ENCODE measurements around the gene WDR75.
A peak's percentile ranks its signal among the peaks of the same experiment; 100 is the strongest.
"Not testable (repeated sequence)": the region's sequence is repeated elsewhere in the genome, so short reads cannot be mapped to it uniquely, and the experiment has no call there.

The WDR75 gene

GRCh38 chr2:189441709-189442074, 418 bp downstream of the WDR75 start:
- no peak for DNase-seq (ENCODE audit: low spot score)

DNA sequence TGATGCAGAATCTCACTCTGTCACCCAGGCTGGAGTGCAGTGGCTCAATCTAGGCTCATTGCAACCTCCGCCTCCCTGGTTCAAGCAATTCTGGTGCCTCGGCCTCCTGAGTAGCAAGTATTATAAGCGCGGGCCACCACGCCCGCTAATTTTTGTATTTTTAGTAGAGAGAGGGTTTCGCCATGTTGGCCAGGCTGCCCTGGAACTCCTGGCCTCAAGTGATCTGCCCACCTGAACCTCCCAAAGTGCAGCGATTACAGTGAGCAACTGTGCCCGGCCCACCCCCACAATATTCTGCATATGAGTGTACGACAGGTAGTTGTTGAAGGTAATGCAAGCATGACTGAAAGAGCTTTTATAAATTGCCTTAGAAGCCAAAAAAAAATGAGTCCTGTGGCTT, 1.2 kb downstream of the WDR75 start:
- DNase-seq (ENCODE audit: low spot score), result no peak

DNA sequence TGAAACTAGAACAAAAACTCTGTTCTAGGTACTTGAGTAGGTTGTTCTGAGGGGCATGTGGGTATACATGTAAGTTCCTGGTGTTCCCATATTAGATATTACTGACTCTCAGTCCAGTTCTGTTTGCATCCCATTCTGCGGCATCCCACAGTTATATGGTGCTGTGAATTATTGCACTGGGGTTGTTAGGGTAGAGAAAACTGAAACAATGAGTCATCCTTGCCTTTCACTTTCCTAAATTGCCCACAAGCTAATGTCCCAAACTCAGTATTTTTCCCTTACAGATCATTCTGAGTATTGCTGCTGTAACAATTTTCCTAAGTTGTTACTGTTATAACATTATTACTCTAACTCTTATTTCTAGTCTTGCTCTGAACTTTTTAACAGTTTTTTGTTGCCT, 3.0 kb downstream of the WDR75 start:
- peak; percentile 8 for DNase-seq (ENCODE audit: low spot score)

- DNase-seq (ENCODE audit: low spot score), result no peak
Observed at GRCh38 chr2:189446780-189447179, 5.5 kb downstream of the WDR75 start.

DNA sequence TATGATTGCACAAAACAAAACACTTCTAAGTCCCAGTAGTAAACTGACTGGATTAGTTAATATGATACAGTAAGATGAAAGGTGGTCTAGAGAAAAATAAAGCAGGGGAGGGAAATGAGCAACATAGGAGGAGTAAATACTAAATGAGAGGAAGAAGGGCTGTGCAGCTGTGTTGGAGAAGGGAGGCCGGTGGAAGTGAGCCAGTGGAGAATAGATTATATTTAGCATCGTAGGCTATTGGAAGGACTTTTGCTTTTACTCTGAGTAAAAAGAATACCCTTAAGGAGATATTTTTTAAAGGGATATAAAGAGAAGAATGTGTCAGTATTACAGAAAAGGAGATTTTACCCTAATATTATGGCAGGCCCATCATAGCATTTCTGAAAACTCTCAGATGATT, 12.7 kb downstream of the WDR75 start:
- DNase-seq (ENCODE audit: low spot score), result no peak

DNA sequence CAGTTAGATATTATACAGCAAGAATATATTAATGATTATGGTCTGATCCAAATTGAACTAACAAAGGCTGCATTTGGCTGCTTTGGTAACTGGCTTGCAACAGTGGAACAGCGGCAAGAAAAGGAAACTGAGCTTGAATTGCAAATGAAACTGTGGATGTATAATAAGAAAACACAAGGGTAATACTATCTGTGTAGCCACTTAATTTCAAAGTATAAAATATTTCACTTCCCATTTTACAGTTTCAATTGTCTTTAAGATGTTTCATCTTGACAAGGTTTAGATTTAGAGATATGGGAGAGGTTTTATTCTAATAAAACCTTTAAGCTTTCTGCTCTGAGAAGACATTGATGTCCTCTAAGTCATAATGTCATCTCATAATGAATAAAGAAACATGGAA, 23.8 kb downstream of the WDR75 start:
- DNase-seq (ENCODE audit: low spot score), result no peak

DNA sequence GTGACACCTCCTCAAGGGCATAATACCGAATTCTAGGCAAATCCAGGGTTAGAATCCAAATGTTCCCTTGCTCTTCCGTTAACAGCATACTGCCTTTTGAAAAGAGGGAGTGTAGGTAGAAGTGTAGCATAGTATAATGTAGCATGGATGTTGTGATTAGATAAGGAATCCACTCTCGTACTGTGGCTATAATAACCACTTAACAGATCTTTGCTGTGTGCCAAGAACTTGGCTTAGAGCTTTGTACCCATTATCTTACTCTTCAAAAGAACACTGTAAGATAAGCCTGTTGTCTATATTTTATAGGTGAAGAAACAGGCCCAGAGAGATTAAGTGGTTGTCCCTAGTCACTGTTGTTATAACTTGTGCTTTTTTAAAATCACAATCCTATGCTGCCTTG, 24.2 kb downstream of the WDR75 start:
- no peak for DNase-seq (ENCODE audit: low spot score)

- DNase-seq (ENCODE audit: low spot score), result no peak
Observed at GRCh38 chr2:189466046-189466445, 24.8 kb downstream of the WDR75 start.

DNA sequence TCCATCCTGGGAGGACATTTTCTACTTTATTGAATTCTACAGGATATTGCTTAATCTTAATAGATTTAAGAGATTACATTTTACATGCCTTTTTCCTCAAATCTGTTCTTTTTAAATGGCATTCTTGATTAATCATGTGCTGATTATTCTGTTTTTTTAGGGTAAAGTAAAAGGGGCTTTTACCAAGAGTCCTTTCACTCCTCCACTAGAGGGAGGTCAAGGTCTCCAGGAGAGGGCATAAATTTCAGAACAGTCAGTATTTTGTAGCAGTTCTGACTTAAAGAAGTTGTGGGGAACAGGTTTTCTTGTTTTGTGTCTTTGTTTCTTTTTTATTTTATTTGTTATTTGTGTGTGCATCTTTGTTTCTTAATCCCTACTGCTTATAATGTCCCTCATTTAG, 25.4 kb downstream of the WDR75 start:
- DNase-seq (ENCODE audit: low spot score), result peak; percentile 5

- no peak for DNase-seq (ENCODE audit: low spot score)
Observed at GRCh38 chr2:189467160-189467559, 25.9 kb downstream of the WDR75 start.

- no peak for DNase-seq (ENCODE audit: low spot score)
Observed at GRCh38 chr2:189467593-189467992, 26.3 kb downstream of the WDR75 start.

DNA sequence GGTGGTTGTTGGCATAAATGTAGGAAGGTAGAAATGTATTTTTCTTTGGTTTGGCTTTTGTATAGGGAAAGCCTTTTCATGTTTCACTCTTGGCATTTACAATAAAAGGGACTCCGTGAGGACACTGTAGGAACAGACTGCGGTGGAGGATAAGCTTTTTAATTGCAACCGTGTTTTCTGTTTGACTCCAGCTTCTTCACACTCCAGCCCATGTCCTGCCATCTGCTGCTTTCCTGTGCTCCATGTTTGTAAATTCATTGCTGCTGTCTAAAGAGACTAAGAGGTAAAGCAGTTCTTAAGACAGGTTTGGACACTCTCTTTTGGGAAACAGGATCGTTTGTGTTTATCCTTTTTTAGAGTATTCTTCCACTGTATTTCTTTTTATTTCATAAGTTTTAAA, 33.3 kb downstream of the WDR75 start:
- no peak for DNase-seq (ENCODE audit: low spot score)

DNA sequence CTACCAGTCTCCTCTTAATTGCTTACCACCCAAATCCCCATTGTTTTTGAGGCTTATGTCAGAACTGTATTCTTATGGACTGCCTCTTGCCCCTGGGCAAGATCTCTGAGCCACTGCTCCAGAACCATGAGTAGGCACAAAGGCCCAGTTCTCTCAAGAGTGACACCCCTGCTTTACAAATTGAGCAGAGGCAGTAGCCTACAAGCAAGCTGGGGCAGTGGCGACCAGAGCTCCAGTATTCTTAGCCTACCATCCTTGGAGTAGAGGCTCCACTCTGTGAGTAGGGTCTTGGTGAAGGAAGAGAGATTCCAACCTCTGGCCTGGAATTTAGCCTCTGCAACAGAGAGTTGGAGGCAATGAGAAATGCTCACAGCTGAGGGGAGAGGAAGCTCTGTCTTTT, 36.5 kb downstream of the WDR75 start:
- DNase-seq (ENCODE audit: low spot score), result no peak

DNA sequence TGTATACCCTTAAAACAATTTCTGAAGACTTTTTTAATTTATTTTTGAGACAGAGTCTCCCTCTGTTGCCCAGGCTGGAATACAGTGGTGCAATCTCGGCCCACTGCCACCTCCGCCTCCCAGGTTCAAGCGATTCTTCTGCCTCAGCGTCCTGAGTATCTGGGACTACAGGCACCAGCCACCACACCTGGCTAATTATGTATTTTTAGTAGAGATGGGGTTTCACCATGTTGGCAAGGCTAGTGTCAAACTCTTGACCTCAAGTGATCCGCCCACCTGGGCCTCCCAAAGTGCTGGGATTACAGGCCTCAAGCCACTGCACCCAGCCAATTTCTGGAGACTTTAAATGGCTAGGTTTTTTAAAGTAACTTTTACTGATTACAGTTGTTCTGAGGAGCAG, 37.0 kb downstream of the WDR75 start:
- DNase-seq (ENCODE audit: low spot score), result not testable (repeated sequence)

DNA sequence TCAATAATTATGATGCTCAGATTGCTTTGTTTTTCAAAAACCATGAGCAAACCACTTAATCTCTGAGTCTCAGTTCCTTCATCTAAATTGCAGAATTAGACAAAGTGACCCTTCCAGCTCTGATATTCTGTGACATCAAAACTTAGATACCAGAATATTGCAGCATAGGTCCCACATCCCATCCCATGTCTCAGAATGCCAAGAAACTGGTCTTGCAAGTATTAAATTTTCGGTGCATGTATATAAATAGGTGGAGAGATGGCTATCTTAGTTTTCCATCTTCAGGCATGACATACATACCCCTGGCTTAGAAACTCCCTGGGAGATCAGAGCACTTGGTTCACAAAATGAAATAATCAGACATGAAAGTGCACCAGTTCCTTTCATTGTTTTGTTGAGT, 39.8 kb downstream of the WDR75 start:
- DNase-seq (ENCODE audit: low spot score), result no peak

DNA sequence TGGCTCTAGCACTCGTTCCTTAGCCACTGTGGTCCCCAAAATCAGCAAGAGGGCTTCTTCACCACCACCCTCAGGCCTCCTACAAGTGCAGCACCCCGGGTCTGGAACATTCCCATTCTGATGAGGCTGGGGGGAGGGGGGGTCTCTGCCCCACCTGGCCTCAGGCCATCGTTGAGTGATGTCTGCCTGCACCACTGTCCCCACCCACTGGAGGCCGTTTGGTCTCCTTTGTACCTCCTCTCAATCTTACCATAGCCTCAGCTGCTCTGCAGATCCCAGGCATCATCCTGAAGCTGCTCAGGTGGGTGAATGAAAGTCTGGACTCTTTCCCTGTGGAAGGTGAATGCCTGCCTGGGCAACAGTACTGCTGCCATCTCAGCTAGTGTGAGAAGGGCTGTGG, 42.3 kb downstream of the WDR75 start:
- DNase-seq (ENCODE audit: low spot score), result no peak

GRCh38 chr2:189483980-189484740, 42.9 kb downstream of the WDR75 start:
- no peak for DNase-seq (ENCODE audit: low spot score)

DNA sequence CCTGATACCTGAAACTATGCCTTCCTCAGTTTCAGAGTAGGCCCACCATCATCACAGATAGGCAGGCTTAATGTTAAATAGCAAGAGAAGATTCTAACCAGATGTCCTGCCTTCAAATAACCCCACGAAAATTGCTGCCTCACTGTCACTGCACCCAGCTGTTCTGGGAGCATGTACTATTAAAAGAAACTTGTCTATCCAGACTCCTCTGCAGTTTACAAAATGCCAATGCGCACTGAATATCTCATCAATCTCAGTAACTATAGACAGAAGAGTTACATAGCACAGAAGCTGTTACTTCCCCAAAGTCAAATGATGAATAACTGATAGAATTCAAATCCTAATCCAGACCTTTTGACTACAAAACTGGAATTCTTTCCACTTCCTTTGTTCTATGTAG, 43.9 kb downstream of the WDR75 start:
- no peak for DNase-seq (ENCODE audit: low spot score)

DNA sequence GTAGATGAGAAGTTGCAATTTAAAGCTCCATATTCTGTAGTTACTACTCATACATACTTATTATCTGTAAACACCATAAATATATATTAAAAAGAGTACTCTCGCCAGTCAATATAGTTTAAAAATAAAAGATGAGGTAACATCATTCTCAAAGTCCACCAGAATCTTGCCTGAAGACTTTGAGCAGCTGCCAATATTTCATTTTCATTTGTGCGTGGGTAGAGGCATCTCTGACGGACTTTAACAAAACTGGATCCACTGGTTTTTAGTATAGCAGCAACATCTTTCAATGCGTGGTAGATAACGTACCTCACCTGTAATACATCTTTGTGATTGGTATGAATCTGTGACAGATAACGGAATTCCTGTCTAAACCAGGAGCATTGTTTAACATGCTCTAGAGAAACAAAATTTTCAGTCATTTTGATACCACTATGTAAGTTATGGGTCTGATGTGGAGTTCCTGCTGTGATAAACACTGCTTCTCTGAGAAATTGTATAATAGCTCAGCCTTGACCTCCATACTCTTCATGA, 45.0 kb downstream of the WDR75 start:
- no peak for DNase-seq (ENCODE audit: low spot score)

DNA sequence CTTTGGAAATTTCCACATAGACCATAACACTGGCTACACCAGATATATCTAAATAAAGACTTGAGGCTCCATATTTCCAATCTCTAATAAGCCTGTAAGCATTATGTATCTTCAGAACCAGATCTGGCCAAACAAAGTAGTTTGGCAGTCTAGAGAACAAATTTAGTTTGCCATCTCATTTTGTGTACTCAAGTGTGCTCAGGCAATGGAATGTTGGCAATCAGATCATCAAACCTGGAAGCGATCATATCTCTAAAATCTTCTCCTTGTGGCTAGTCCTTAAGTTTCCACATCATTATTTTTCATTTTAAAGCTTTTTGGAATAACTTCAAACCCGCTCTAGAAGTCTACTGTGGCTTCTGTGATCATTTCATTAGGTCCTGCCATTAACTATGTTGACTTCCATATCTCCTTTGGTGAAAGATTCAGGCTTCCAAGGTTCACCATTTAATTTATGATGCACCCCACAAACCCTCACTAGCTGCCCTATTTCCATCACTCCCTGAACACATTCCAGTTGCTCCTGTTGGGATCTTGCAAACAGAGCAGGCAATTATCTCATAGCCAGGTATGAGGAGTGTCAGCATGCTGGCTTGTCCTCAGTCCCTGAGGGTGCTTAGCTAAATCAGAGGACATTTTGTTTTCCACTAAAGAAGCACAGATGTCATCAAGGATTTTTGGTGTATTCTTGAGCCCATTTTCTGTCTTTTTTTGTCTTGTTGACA, 46.2 kb downstream of the WDR75 start:
- DNase-seq (ENCODE audit: low spot score), result no peak

DNA sequence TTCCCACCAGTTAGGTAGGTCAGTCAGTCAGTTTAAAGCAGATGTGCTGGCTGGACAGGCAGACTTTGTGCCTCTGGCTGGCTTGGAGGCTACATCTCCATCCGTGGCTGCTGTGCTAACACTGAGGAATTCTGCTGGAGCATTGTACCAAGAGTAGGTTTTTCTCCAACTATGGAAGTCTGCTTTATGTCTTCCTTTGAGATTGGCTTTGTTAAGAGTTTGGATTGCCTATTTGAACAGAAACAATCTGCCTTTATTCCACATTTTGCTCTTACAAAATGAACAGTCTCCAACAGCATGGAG, 46.7 kb downstream of the WDR75 start:
- no peak for DNase-seq (ENCODE audit: low spot score)

DNA sequence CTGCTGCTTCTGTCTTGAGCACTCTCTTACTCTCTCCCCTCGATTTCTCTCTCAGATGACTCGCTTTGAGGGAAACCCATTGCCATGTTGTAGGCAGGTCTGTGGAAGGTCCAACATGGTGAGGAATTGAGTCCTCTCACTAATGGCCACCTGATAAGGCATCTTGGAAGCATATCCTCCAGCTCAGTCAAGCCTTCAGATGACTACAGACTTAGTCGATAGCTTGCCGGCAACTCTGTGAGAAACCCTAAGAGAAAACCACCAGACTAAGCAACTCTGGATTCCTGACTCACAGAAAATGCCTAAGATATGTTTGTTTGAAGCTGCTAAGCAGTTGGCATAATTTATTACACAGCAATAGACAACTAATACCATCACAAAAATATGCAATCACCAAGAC, 51.2 kb downstream of the WDR75 start:
- DNase-seq (ENCODE audit: low spot score), result no peak

DNA sequence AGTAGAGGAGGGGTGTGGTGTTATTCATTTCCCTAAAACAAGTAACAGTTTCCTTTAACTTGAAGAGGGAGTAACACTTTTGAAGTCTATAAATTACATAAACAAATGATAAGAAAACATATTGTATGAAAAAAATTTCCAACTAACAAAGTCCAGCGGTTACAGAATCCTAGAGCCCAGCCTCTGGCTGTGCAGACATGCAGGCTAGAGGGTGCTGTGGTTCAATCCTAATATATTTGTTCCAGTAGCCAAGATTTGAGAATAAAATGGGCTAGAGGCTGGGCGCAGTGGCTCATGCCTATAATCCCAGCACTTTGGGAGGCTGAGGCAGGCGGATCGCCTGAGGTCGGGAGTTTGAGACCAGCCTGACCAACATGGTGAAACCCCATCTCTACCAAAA, 56.9 kb downstream of the WDR75 start:
- DNase-seq (ENCODE audit: low spot score), result no peak

DNA sequence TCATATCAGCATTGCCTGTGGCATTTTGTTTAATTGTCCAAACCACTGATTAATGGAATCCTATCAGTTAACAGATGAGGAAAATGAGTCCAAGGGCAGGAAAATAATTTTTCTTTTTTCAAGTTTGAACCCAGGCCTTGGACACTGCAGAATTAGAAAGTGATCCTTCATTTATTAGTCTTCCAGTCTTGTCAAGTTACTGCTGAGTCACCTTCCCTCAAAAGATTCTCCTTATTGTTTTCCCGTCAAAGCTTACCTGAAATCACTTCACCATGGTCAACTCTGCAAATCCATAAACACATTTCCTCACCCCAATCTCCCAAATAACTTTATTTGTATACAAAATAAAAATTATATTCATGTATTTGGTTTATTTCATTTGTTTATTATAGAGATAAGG, 57.9 kb downstream of the WDR75 start:
- no peak for DNase-seq (ENCODE audit: low spot score)

All from CD4-positive, alpha-beta T cell treated with Interleukin-2 at 100 ng/mL for 4 hours (primary cell).